GM12872 (cell line): ENCODE measurements around the gene IL16.

Source experiments
- TF ChIP-seq, protein P1 (sequence below): IDR thresholded peaks from 3 replicates; pipeline ENCODE4 v1.5.1; 2011; ENCODE audit warnings: low read depth, mild to moderate bottlenecking, low read length, moderate library complexity; ENCODE audit not compliant: insufficient read depth

Gene IL16

DNA sequence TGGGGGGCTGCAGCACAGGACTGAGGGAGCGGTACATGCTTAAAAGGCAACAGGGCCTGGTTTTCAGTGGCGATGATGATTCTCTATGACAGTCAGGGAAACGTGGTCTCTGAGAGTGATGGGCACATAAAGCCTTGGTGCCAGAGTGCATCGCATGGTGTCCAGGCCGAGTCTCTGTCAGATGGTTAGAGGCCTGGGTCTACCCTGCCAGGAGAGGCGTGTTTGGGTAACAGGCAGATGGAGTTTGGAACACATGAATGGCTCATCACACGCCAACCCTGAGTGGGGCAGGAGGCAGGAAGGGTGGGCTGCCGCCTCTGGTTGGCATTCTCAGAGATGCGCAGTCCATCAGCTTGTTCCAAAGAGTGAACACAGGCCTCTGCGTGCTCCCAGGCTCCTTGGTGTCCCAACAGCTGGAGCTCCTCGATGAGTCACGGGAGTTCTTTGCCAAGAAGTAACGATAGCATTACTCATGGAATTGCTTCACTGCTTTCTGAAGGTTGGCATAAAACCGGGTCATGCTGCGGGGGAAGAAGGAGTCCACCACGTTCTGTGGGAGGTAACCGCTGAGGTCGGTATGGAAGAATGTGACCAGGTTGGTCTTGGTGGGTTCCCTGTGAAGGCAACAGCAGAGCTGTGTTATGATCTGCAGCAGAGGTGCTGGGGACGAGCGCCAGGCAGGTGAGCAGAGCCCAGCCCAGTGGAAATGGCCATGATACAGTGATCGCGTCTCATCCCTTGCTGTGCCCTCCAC, 116.3 kb downstream of the IL16 start:
- TF ChIP-seq, protein P1, sequence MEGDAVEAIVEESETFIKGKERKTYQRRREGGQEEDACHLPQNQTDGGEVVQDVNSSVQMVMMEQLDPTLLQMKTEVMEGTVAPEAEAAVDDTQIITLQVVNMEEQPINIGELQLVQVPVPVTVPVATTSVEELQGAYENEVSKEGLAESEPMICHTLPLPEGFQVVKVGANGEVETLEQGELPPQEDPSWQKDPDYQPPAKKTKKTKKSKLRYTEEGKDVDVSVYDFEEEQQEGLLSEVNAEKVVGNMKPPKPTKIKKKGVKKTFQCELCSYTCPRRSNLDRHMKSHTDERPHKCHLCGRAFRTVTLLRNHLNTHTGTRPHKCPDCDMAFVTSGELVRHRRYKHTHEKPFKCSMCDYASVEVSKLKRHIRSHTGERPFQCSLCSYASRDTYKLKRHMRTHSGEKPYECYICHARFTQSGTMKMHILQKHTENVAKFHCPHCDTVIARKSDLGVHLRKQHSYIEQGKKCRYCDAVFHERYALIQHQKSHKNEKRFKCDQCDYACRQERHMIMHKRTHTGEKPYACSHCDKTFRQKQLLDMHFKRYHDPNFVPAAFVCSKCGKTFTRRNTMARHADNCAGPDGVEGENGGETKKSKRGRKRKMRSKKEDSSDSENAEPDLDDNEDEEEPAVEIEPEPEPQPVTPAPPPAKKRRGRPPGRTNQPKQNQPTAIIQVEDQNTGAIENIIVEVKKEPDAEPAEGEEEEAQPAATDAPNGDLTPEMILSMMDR, result no peak

DNA sequence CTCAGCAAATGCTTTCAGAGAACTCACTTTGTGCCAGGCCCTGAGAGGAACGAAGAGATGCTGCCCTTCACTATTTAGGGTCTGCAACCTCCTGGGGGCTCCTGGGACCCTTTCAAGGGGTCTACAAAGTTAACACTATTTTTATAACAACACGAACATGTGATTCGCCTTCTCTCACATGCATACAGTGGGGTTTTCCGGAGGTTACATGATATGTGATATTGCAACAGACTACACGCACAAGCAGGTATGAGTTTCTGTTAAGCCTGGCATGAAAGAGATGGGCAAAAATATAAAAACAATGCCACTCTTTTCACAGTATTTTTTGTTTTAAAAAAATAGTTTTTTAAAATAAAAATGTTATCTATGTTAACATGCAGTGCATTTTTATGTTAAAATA, 117.0 kb downstream of the IL16 start:
- TF ChIP-seq, protein P1, result no peak

DNA sequence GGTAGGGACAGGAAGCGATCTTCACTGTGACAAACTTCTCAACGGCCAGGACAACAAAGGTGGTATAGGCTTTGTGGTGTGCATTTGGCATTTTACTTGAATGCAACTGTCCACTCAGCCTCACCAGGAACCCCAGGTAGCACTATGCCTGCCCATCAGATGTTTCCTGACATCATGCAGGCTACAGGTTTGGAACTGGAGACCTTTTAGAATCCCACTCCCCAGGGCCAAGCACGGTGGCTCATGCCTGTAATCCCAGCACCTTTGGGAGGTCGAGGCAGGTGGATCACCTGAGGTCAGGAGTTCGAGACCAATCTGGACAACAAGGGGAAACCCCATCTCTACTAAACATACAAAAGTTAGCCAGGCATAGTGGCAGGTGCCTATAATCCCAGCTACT, 117.7 kb downstream of the IL16 start:
- TF ChIP-seq, protein P1, result no peak

DNA sequence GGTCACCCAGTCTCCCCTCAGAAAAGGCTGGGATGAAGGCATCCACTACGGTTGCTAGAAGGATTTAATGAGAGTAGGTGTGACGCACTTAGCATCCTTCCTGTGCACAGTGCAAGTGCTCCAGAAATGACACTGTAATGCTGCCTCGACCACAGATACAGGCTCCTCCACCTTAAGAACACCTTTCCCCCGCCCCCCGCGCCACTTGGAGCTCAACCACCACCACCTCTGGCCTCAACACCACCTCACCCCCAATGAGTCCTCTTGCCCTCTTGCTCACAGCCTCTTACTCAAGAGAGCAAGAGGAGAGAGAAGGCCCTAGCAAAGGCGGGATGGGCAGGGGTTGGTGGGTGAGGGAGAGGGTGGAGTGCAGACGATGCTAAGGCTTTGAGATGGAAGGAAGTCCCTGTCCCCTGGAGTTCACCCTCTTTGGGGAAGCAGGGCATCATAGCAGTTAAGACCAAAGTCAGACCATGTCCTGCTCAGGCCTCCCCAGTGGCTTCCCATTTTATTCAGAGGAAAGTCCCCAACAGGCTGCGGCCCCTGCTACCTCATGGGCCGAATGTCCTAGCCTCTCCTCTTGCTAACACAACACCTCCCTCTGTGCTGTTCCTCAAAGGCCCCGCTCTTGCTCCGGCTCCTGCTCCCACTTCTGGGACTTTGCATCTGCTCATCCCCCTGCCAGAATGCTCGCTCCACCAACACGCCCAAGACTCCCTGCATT, 118.9 kb downstream of the IL16 start:
- TF ChIP-seq, protein P1, result no peak

DNA sequence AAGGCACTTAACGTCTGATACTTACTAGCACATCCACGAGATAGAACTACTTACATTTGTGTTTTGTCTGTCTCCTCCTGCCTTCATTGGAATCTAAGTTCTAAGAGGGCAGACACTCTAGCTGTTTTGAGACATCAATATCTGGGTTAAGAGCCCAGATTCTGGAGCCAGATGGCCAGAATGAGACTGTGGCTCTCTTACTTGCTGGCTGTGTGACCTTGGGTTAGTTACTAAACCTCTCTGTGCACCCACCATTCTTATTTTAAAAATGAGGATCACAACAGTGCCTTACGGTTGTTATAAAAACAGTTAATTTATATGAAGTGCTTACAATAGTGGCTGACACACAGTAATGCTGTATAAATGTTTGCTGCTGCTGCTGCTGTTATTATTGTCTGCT, 119.6 kb downstream of the IL16 start:
- TF ChIP-seq, protein P1, result no peak

DNA sequence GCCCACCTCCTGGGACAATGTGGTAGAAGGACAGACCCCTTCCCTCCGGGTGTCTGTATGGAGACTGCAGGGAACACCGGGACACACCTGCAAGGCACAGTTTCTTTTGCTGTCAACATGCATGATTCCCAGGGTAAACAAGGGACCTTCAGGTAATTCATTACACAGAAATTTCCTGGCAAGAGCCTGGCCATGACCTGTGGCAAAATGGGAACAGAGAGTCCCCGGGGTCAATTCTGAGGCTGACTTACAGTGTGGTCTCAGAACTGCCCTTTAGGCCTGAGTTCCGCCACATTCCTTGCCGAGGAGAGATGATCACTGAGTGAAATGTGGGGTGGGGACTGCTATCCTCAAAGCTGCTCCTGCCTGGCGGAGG, 121.0 kb downstream of the IL16 start:
- TF ChIP-seq, protein P1, result no peak

DNA sequence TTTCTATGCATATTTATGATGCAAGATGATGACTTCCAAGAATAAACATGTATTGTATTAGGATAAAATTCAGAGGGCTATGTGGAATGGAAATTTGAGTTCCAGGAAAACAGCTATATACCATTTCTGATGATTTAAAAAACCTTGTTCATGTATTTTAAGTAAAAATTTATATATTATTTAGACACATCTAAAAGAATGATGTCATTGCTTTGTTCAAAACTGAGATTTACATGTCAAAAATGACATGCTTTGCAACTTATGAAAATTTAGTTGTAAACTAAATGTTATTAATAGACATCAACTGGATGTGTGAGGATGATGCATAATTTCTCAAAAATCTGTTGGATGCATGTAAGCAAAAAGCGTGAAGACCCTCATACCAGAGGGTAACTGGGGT, 125.0 kb downstream of the IL16 start:
- TF ChIP-seq, protein P1, result no peak
